GM19397 (cell line): ENCODE data around the gene MSL3.

Source experiments
- ATAC-seq: cut with Tn5 transposase; IDR thresholded peaks from one replicate; pipeline ENCODE4 v1.9.1; 2021; ENCODE audit warnings: mild to moderate bottlenecking, moderate library complexity; ENCODE audit not compliant: unreplicated experiment

Gene MSL3, protein sequence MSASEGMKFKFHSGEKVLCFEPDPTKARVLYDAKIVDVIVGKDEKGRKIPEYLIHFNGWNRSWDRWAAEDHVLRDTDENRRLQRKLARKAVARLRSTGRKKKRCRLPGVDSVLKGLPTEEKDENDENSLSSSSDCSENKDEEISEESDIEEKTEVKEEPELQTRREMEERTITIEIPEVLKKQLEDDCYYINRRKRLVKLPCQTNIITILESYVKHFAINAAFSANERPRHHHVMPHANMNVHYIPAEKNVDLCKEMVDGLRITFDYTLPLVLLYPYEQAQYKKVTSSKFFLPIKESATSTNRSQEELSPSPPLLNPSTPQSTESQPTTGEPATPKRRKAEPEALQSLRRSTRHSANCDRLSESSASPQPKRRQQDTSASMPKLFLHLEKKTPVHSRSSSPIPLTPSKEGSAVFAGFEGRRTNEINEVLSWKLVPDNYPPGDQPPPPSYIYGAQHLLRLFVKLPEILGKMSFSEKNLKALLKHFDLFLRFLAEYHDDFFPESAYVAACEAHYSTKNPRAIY

DNA sequence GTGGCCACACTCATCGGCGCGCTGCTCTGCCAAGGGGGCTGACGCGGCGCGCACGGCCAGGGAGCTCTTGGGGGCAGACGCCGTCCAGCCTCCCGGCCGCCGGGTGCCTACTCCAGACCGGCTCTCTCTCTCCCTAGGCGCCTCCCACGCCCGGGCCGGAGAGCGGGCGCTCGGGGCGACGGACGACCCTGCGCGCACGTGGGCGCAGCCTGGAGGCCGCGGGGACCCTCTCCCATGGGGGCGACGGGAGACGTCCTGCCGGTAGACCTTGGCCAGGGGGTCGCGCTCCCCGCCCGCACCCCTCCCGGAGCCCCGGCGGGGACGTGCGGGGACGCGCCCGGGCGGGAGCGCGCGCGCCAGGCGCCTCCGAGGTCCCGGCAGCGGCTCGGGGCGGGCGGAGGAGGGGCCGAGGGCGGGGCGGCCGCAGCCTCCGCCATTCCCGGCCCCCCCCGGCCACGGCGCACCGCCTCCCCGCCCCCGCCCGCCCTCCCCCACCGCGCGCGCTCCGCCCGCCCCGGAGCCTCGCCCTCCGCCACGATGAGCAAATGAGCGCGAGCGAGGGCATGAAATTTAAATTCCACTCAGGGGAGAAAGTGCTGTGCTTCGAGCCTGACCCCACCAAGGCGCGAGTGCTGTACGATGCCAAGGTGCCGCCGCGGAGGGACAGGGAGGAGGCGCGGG is at the start of gene MSL3:
Gene MSL3, plus strand, starts transcription at position 519 of the 681 bp plus-strand sequence. Its CDS starts 27 bp downstream, at position 546.
- ATAC-seq = peak; percentile 59

DNA sequence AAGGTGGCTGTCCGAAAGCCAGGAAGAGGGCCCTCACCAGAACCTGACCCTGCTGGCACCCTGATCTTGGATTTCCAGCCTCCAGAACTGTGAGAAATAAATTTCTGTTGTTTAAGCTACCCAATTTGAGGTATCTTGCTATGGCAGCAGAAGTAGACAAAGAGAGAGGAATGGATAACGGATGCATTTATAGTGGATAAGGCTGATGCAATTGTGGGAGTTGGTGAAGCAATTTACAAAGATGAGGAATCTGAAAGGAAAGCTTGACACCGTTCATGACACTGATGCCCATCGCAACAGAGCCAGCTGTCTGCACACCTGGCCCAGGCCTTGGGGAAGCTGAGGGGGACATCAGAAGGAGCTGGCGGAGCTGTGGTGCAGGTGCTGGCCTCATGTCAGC is 35.7 kb upstream of the MSL3 start:
- no peak for ATAC-seq

DNA sequence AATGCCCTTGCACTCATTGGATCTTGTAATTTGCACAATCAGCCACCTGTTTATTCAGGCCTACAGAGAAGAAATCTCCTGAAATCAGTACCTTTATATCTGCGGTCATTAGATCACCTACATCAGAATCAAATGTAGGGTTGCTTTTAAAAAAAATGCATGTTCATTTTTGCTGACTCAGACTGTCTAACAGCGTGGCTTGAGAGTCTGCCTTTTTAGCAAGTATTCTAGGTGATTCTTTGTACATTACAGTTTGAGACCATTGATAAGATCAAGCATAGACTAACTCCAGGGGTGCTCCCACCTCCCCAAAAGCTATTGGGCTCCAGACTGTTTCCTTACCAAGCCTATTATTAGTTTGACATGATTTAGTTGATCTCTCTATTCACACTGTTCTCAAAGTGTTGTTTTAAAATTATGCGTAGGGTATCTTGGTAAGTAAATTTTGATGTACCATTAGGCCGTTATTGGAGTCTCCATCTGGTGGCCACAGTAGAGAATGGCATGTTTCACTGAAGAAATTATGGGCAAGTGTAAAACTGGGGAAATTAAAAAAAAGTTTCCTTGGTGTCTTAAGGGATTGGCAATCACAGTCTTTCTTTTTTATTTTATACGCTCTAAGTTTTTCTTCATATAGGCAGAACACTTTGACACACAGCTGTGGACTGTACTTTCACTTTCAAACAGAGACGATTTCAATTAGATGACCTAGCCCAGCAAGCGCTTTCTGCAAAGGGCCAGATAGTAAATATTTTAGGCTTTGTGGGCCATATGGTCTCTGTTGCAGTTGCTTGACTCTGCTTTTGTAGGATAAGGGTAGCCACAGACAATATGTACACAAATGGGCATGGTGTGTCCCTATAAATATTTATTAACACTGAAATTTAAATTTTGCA is 33.7 kb upstream of the MSL3 start:
- ATAC-seq = no peak

DNA sequence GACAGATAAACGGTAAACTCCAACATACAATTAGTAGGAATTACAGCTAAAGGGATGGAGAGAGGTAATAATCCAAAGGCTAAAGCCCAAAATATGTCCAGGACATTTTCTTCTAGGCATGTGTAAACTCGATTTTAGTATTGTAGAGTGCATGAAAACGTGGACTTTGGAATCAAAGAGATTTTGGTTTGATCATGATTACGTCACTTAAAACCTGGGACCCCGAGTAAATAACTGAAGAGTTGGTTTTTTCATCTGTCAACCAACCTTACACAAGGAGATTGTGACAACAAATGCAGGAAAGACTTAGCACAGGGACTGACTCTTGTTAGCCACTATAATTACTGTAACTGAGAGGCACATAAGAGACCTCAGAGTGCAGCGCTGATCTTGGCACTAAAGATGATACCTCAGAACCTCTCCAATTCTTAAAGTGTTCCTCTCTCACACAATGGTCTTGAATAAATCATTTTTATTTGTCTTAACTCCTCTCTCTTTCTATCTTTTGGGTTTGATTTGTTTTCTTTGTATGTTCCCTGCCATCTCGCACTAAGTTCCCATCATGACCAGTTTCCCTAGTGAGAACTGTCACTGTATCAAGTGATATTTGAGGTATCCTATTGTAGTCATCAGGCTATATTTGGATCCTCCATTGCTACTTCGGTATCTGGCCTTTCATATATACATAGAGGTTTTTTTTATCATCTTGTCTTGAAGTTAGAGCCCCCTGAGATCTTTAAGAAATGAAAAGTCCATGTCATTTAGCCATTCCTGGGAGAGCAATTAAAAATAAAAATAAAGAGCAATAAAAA is 32.2 kb upstream of the MSL3 start:
- ATAC-seq = no peak

DNA sequence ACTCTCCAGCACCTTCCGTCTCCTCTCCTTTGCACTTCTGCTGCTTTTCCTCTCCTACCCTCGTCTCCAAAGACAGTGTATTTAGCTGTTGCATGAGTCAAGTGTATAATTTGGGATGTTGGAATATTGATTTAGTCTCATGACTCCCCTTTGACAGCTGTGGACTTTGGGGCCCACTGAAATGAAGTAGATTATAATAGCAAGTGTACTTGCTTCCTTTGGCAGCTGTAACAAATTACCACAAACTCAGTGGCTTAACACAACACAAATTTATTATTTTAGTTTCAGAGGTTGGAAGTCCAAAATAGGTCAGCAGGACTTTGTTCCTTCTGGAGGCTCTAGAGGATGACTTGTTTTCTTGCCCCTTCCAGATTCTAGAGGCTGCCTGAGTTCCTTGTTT is 29.5 kb upstream of the MSL3 start:
- no peak for ATAC-seq

DNA sequence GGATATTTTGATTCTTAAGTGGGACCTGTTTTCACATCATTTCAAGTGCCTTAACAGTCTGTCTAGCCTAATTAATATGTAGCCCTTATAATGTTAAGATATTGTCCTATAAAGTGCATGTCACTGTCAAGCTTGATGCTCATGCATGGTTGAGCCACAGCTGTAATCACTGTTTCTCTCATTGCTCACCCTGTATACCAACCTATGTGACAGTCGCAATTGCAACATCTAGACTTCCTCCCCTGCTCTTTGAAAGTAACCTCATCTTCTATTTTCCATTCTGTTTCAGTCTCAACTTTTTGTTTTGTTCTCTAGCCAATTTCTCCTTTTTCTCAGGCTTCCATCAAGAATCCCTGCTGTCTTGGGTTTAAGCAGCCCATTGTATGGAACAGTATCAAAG is 24.4 kb upstream of the MSL3 start:
- ATAC-seq = no peak

DNA sequence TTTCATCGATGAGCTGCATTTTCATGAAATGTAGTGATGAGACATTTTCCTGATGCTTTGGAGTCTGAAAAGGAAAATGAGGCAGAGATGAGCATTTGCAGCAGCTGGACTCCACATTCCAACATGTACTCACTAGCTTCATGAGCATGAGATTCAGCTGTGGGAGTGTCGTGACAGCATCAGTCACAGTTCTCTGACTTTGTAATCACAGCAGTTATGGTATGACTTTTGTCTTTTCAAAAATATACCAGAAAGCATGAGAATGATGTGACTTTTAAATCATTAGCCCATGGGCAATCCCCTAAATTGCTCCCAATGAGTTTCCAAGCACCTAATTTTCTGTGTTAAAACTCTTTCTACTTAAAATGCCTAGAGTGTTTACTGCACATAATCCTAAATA is 18.3 kb upstream of the MSL3 start:
- ATAC-seq = no peak

DNA sequence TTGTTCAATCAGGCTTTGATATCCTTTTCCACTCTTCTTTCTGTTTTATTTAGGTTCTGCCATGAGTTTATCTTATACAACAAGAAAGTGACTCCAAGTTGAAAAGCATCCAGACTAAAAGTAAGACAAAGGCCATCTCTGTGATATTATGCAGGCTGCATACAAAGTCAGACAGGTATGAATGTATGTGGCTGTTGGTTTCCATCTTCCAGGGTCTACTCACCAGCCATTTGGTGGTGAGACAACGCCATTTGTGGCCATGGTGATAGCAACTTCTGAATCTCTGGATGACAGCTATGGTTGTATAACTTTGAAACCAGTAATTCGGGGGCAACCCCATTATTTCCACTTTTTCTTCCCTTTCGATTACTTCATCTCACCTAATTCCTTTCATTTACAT is 17.2 kb upstream of the MSL3 start:
- no peak for ATAC-seq

DNA sequence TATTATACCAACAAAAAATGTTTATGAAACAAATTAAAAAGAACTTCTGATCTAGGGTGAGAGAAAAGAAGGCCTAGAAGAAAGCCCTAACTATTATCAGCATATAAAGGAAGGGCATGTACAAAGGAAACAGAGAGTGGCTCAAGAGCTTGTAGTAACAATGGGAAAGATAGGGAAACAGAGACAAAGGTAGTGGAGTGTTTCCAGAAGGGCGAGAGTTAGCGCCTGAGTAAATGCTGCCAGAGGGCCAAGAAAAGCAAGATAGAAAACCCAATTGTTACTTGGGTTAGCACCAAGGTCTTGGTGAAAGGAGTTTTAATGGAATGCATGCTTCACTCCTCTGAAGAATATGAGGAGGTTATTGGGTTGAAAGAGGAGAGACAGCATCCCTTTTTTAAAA is 16.5 kb upstream of the MSL3 start:
- ATAC-seq = no peak

DNA sequence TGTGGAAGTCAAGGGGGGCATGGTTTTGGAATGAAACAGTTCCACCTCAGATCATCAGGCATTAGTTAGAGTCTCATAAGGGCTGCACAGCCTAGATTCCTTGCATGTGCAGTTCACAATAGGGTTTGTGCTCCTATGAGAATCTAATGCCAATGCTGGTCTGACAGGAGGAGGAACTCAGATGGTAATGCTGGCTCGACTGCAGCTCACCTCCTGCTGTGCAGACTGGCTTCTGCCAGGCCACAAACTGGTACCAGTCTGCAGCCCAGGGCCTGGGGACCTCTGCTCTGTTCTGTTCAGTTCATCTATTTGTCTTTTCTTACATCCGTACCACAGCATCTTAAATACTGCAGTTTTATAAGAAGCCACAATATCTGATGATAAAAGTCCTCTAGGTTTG is 12.2 kb upstream of the MSL3 start:
- ATAC-seq = no peak

DNA sequence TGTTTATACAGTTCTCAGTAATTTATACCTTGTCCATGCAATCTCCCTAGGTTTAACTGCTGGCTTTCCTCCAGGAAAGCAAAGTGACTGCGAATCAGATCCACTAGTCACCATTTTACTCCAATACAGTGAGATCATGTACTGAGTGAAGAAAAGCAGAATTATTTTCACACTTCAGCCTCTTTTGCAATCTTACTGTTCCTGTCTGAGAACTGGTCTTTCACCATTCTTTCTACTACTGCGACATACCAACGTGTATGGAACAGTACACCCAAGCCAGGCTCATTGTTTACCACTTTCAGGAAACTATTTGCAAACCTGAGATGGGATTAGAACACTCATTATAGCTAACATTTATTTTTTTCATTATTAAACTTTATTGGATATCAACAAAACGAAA is 8.0 kb upstream of the MSL3 start:
- ATAC-seq = no peak

DNA sequence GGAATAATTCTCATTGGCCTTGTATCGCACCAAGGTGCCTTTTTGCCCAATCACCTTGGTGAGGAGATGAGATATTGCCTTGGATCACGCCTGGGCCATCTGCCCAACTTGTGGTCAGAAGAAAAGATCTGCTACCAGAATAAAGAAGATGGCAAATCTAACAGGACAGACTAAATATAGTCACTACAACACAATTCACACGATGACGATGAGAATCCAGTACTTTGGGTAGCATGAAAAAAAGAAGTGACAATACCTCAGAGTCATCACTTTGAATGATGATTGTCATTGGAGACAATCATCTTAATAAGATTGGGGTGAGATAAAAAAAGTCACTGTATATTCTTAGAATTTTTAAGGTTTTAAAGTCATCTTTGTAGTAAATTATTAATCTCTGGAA is 7.3 kb upstream of the MSL3 start:
- no peak for ATAC-seq

DNA sequence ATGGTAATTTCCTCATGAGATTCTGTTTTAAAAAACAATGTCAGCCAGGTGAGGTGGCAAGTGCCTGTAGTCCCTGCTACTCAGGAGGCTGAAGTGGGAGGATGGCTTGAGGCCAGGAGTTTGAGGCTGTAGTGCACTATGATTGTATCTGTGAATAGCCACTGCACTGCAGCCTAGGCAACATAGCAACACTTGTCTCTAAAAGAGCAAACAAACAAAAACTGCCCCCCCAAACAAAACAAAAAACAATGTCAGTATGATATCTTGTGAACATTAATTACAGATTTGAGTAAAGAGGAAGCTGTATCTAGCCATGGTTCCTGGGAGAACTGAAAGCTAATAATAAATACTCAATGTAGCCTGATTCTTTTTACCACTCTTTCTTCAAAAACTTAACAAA is 6.8 kb upstream of the MSL3 start:
- no peak for ATAC-seq

DNA sequence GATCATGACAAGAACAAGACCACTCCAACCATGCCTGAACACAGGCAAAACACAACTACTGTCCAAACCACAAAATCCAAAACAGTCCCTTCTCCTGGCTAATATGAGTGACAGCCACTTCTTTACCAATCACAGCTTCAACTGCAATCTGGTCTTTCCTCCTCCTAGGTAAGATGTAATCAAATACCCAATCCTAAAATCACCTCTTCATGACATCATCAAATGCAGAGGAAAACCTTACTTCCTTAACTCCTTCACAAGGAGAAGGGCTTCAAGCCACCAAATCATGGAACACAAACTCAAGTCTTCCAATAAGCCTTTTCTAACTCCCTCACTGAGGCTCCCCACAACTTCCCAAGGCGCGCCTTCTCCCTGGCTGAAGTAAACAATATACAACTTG is 4.4 kb upstream of the MSL3 start:
- no peak for ATAC-seq

DNA sequence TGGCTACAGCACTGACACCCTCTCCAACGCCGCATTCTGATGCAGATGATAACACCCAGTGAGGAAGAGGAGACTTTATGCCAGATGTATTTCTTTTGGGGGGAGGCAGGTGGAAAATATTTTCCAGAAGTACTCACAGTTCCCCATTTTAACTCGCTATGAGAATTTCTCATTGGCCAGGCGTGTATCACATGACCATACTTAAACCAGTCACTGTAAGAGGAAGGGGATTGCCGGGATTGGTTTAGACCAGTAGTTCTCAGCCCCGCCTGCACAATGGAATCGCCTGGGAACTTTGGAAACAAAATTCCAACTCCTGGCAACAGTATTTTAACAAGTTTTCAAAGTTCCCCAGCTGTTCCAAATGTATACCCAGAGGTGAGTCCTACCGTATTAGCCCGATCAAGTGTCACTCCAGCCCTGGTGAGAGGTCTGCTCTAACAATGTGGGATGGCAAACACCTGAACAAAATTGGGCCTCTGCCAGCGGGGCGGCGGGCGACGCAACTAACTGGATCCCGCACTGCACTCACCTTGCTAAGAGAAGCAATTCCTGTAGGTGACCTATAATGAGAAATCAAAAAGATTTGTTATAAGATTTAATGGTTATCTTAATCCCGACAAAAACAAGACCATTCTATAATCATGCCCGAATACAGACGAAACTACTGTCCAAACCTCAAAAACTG is 2.9 kb upstream of the MSL3 start:
- ATAC-seq = no peak

DNA sequence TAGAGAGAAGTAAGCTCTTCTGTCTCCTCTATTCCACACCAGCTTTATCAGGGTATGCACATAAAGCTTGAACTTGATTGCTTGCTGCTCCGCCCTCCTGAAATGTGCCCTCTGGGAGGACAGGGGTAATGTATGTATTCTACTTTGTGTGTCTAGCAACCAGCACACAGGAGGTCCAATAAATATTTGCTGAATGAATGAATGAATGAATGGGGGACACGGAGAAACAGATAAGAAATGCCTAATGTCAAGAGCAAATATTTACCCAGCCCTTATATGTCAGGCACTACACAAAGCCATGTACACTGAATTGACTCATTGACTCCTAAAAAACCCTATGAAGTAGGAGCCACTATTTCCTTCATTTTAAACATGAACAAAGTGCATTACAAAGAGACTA is 2.3 kb upstream of the MSL3 start:
- no peak for ATAC-seq

DNA sequence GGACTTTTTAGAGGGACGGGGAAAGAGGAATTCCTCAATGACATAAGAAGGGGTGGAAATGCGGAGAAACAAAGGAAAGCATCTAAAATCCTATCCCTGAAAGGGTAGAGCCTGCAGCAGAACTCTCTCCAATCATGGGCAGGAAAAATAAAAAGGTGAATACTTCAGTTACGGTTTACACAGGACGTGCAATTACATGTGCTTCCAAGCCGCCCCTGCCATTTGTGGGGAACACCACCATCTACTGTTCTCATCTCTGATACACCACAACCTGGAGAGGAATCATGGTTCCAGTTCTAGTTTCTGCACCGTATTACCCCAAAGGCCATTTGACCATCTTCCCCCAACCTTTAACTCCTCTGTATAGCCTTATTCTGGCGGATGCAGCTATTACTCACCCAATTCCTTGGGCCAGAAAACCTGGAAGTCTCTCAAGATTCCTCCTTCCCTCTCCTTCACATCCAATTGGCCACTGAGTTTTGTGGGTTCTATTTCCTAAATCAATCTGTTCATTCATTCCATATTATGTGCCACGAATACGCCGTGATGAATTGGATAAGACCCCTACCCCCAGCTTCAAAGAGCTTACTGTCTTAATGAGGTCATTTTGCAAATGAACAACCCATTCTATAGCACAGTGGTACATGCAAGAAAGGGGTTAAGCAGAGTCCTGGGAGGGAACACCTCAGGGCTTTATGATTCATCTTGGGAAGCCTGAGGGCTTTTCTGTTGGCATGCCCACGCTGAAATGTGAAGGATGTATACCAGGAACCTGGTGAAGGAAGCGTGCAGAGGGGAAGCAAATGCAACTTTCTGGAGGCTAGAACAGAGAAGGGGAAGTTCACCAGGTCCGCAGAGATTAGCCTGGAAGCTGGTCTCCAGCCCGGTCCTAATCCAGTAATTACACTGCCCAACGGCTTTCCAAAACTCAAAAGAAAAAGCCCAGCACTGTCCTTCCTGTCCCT is 1.4 kb upstream of the MSL3 start:
- ATAC-seq = no peak

DNA sequence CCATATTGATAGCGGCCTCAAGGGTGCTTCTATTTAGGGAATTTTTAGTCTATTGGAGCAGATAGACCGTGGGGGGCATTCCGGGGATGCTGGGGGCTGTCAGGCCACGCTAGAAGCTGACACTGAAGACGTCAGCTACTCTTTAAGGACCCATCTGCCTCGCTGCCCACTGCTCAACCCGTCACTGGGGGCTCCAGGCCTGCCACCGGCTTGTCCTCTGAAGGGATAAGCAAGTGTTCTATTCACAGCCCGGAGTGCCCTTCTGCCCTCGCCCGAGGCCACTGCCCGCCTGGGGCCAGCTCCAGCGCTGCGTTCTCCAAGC is 679 bp upstream of the MSL3 start:
- ATAC-seq = no peak
